ENCODE results near the gene PCDH9. TPM values are rescaled to one million over a fixed set of nuclear protein-coding genes. Genes with fewer than 3 reads are reported as not detected.
"Not testable (repeated sequence)": the region's sequence is repeated elsewhere in the genome, so short reads cannot be mapped to it uniquely, and the experiment has no call there.

PCDH9 gene
- total RNA-seq, 1 donor from 2014 or later: 0.40 TPM

DNA sequence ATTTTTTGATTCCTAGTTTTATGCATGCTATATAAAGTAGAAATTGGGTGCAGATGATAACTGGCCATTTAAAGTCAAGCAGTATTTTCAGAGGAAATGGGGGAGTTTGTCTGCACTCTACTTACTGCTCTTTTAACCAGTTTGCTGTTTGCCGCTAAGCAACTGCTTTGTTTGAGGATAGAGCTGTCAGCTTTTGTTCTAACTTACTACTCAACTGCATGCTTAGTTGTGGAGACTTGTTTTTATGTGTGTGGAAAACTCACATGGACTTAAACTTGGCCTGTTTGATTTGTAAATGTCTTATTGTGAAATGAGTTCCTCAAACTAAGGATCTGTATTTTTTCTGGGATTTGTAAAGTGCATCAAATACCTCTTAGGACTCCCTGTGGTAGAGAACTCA is 591.1 kb downstream of the PCDH9 start:
- DNase-seq (ENCODE audit: low read depth): no peak
- TF ChIP-seq, protein P1, sequence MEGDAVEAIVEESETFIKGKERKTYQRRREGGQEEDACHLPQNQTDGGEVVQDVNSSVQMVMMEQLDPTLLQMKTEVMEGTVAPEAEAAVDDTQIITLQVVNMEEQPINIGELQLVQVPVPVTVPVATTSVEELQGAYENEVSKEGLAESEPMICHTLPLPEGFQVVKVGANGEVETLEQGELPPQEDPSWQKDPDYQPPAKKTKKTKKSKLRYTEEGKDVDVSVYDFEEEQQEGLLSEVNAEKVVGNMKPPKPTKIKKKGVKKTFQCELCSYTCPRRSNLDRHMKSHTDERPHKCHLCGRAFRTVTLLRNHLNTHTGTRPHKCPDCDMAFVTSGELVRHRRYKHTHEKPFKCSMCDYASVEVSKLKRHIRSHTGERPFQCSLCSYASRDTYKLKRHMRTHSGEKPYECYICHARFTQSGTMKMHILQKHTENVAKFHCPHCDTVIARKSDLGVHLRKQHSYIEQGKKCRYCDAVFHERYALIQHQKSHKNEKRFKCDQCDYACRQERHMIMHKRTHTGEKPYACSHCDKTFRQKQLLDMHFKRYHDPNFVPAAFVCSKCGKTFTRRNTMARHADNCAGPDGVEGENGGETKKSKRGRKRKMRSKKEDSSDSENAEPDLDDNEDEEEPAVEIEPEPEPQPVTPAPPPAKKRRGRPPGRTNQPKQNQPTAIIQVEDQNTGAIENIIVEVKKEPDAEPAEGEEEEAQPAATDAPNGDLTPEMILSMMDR (conservative IDR thresholded peaks at IDR 0.05; ENCODE audit: low read depth, low read length): no peak
- no peak overlapping the region for H3K4me3 ChIP-seq (ENCODE audit: low read depth, low read length)

DNA sequence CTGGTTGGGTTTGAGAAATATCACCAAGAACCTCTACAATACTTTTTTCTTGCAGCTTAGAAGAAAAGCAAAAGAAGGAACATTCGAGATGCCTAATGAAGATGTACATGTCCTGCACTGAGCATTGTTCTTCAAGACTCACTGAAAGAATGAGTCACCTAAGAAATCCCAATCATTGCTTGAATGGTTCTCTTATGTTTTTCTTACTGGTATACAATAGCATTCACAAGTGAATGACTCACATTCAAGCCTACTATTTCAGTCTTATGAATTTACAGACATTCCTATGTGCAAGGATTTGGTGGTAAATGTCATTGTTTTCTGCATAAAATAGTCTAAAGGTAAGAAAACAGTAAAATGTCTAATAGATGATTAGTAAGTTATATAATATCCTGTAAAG is 594.6 kb downstream of the PCDH9 start:
- TF ChIP-seq, protein P1 (conservative IDR thresholded peaks at IDR 0.05; ENCODE audit: low read depth, low read length): no peak
- DNase-seq (ENCODE audit: low read depth): peak; percentile 89

DNA sequence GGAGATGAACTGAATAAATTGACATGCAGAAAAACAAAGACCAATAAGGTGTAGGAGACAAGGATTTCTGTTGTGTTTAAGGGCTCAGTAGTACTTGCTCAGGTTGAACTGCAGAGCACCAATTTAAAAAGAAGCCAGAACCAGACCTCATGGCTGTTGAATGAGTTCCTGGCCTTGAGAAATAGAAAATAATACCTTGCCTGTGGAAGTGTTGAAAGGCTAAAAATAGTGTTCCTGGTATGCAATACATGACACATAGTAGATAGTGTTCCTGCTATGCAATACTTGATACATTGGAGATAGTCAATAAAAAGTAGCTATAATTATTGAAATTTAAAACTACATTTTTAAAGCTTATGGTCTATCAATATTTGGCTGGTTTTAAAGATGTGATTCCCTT is 595.8 kb downstream of the PCDH9 start:
- no peak overlapping the region for H3K4me3 ChIP-seq (ENCODE audit: low read depth, low read length)
- TF ChIP-seq, protein P1 (conservative IDR thresholded peaks at IDR 0.05; ENCODE audit: low read depth, low read length): no peak
- no peak for DNase-seq (ENCODE audit: low read depth)

More for the DNA sequence above, 594.6 kb downstream of the PCDH9 start:
- no peak overlapping the region for H3K4me3 ChIP-seq (ENCODE audit: low read depth, low read length)

DNA sequence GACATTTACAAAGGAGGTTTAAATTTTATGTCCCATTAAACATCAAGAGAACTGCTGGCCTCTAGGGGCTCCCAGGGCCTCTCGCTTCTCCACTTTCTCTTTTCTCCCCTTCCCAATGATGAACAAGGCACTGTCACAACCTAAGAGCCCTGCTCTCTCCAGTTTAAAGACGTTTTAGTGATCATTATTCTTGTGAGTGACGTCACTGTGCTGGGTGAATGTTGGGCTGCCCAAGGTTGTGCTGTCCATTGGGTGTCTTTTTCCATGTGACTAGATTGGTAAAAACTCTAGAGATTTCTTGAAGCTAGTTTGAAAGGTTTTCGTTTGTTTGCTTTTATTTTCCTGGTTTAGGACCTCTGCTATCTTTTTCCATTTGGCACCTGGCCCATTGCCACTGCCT is 602.6 kb downstream of the PCDH9 start:
- TF ChIP-seq, protein P1 (conservative IDR thresholded peaks at IDR 0.05; ENCODE audit: low read depth, low read length): no peak
- DNase-seq (ENCODE audit: low read depth): no peak
- H3K4me3 ChIP-seq (ENCODE audit: low read depth, low read length): no peak overlapping the region

DNA sequence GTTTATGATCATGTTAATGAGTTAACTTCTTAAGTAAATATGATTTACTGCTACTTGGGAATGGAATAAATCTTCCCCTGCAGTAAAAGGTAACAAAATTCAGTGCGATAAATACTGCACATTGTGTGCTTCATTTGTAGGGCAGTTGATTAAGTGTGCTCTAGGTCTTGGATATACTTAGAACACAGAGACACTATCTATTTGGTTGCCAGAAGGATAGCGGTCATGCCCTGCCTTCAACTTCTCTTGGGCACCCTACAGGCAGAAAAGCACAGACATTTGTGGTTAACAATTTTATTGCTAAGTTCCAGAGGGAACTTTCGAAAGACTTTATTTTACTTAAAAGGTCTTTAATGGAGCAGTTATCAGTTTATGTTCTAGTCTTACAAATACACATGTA is 605.8 kb downstream of the PCDH9 start:
- no peak overlapping the region for H3K4me3 ChIP-seq (ENCODE audit: low read depth, low read length)
- TF ChIP-seq, protein P1 (conservative IDR thresholded peaks at IDR 0.05; ENCODE audit: low read depth, low read length): no peak
- DNase-seq (ENCODE audit: low read depth): no peak

DNA sequence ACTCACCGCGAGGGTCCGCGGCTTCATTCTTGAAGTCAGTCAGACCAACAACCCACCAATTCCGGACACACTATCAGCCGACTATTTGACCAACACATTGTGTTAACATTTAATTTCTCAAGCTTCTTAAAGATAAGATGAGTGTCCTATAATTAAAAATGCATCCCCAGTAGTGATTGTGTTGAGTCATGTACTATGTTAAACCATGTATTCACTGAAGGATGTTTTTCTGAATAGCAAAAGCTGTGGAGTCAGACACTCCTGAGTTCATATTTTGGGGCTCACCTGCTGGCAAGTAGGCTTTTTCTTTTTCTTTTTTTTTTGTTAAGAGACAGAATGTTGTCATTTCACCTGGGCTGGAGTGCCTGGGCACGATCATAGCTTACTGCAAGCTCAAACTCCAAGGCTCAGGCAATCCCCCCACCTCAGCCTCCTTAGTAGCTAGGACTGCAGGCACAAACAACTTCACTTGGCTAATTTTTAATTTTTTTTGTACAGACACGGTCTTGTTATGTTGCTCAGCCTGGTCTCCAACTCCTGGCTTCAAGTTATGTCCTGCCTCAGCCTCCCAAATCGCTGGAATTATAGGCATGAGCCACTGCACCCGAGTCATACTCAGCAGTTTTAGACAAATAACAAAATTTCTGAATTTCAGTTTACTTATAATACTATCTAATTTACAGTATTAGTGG is 606.9 kb downstream of the PCDH9 start:
- H3K4me3 ChIP-seq (ENCODE audit: low read depth, low read length): no peak overlapping the region
- TF ChIP-seq, protein P1 (conservative IDR thresholded peaks at IDR 0.05; ENCODE audit: low read depth, low read length): no peak
- peak; percentile 33 for DNase-seq (ENCODE audit: low read depth)

DNA sequence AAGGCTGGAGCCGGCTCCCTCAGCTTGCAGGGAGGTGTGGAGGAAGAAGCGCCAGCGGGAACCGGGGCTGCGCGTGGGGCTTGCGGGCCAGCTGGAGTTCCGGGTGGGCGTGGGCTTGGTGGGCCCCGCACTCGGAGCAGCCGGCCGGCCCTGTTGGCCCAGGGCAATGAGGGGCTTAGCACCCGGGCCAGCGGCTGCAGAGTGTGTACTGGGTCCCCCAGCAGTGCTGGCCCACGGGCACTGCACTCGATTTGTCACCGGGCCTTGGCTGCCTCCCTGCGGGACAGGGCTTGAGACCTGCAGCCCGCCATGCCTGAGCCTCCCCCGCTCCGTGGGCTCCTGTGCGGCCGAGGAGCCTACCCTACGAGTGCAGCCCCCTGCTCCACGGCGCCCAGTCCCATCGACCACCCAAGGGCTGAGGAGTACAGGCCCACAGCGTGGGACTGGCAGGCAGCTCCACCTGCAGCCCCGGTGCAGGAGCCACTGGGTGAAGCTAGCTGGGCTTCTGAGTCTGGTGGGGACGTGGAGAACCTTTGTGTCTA is 608.2 kb downstream of the PCDH9 start:
- not testable (repeated sequence) for DNase-seq (ENCODE audit: low read depth); H3K4me3 ChIP-seq (ENCODE audit: low read depth, low read length)

All from epithelial cell of proximal tubule (primary cell).